ENCODE data around the gene MON1A.

MON1A gene

DNA sequence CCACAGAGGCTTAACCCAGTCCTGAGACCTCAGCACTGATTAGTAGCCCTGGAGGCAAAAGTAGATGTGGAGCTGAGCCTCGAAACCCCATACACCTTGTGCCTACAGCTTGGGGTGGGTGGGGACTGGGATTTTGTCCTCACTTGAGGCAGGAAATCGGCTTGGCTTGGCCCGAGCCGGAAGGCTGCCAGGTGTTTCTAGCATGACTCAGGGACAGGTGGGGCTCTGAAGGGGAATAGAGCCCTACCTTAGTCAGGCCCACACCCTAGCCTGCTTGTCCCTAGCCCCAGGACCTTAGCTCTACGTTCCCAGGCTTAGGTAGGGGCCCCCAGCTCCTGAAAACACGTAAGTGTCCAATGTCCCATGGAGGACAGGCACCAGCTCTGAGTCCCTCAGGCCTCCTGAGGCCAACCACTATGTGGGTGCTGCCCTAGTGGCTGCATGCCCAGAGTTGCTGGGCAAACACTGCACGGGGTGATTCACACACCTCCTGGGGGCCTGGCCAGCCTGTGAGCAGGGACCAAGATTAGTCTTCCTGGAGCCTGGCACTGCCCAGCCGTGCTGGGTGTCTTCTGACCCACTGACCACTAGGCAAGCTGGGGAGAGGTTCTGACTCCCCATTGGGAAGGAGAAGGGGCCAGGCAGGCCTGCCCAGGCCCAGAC is 29.0 kb downstream of the MON1A start:
- DNase-seq (ENCODE audit: low read depth), result peak; percentile 14

DNA sequence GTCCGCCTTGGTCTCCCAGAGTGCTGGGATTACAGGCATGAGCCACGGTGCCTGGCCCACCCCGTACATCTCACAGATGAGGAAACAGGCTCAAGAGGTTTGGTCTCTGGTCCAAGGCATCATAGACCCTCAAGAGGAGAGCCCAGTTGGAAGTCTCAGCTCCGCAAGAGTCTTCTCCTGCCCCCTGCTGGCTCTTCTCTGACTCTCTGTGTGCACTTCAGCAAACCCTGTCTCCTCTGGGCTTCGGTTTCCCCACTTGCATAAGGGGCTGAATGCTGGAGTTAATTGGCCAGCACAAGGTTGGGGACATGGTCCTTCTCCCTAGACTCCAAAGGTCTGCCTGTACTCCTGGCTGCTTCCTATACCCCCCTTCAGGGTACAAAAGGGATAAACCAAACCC is 29.8 kb downstream of the MON1A start:
- TF ChIP-seq, protein P1, sequence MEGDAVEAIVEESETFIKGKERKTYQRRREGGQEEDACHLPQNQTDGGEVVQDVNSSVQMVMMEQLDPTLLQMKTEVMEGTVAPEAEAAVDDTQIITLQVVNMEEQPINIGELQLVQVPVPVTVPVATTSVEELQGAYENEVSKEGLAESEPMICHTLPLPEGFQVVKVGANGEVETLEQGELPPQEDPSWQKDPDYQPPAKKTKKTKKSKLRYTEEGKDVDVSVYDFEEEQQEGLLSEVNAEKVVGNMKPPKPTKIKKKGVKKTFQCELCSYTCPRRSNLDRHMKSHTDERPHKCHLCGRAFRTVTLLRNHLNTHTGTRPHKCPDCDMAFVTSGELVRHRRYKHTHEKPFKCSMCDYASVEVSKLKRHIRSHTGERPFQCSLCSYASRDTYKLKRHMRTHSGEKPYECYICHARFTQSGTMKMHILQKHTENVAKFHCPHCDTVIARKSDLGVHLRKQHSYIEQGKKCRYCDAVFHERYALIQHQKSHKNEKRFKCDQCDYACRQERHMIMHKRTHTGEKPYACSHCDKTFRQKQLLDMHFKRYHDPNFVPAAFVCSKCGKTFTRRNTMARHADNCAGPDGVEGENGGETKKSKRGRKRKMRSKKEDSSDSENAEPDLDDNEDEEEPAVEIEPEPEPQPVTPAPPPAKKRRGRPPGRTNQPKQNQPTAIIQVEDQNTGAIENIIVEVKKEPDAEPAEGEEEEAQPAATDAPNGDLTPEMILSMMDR (IDR thresholded peaks at IDR 0.05; ENCODE audit: control insufficient read depth, extremely low read depth, insufficient read depth), result no peak
- no peak for DNase-seq (ENCODE audit: low read depth)
- H3K4me3 ChIP-seq (ENCODE audit: low read depth, low read length), result no peak overlapping the region

More for the DNA sequence above, 29.0 kb downstream of the MON1A start:
- TF ChIP-seq, protein P1 (IDR thresholded peaks at IDR 0.05; ENCODE audit: control insufficient read depth, extremely low read depth, insufficient read depth), result no peak
- no peak overlapping the region for H3K4me3 ChIP-seq (ENCODE audit: low read depth, low read length)

DNA sequence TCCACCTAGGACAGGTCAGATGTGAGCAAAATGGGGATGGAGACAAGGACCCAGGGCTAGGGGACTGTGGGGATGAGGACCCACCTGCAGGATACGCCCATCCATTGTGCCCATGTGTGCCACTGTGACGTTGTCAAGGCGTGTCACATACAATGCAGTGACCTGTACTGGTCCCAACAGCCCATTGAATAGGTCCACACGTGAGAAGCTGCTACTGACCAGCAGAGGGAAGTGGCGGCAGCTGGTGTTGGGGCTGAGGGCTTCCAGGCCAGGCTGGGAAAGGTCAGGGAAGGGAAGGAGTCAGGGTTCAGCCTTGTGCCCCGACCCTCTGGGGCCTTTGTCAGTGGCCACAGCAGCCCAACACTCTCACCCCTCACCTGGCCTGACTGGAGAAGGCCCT is 30.6 kb downstream of the MON1A start:
- TF ChIP-seq, protein P1 (IDR thresholded peaks at IDR 0.05; ENCODE audit: control insufficient read depth, extremely low read depth, insufficient read depth), result no peak
- DNase-seq (ENCODE audit: low read depth), result no peak
- no peak overlapping the region for H3K4me3 ChIP-seq (ENCODE audit: low read depth, low read length)

DNA sequence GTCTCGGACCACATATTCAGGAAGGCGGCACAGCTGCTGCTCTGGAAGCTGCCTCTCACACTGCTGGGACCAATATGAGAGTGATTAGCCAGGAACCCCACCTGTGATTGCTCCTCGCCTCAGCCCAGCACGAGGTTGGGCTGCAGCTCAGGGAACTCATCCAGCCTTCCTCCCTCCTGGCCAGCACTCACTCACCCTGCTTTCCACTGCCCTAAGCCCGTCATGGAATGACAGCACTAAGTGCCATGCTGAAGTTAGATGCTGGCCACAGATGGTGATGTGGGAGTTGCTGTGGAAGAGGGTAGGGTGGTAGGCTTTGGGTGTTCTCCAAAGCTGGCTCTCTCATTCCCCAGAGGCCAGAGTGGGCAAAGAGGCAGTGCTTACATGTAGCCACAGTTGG is 33.3 kb downstream of the MON1A start:
- TF ChIP-seq, protein P1 (IDR thresholded peaks at IDR 0.05; ENCODE audit: control insufficient read depth, extremely low read depth, insufficient read depth), result no peak
- no peak overlapping the region for H3K4me3 ChIP-seq (ENCODE audit: low read depth, low read length)
- no peak for DNase-seq (ENCODE audit: low read depth)

DNA sequence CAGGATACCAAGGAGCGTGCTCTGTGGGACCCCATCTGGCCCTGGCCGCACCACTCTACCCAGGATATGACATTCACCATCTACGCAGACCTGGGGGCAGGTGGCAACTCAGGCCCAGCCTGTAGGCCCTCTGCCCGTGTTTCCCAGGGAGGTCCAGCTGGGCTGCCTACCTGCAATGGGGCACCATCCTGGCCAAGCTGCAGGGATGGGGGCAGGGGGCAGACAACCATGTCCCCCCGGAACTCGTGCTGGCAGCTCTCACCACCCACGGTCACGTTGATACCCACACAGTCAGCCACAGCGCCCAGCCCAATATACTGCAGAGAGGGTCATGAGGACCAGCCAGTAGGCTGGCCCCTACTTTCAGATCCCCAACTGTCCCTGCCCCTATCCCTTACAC is 33.8 kb downstream of the MON1A start:
- no peak for DNase-seq (ENCODE audit: low read depth)
- TF ChIP-seq, protein P1 (IDR thresholded peaks at IDR 0.05; ENCODE audit: control insufficient read depth, extremely low read depth, insufficient read depth), result no peak
- no peak overlapping the region for H3K4me3 ChIP-seq (ENCODE audit: low read depth, low read length)

DNA sequence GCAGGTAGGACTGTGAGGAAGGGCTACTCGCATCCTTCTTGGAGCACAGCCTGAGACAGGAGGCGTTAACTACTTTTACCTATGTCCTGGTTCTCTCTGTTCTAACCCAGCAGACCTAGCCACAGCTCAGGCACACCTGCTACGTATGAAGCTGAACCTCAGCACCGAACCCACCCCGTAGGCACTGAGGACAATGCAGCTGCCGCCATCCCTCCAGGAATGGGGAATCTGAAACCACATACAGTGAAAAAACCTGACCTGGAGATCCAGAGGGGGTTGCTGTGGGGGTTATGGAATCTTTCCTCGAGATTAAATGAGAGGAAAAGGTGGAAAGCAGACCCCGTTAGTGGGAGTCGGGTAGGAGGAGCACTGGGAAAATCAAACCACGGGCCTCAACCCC is 40.3 kb downstream of the MON1A start:
- TF ChIP-seq, protein P1 (IDR thresholded peaks at IDR 0.05; ENCODE audit: control insufficient read depth, extremely low read depth, insufficient read depth), result no peak
- no peak overlapping the region for H3K4me3 ChIP-seq (ENCODE audit: low read depth, low read length)
- DNase-seq (ENCODE audit: low read depth), result no peak

DNA sequence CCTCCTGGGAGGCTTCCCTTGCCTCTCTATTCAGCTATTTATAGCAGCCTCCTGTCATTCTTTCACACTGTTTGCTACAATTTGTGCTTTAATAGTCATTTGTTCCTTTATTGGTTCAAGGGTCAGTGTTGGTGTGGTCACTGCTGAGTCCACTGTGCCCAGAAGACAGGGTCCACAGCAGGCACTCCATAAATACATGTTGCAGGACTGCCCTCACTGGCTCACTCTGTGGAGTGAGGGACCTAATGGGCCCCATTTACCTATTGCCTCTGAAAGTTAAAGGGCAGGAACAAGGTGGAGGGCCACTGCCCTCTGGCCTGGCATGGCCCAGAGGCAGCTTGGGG is 42.7 kb downstream of the MON1A start:
- H3K4me3 ChIP-seq (ENCODE audit: low read depth, low read length), result no peak overlapping the region
- DNase-seq (ENCODE audit: low read depth), result no peak
- TF ChIP-seq, protein P1 (IDR thresholded peaks at IDR 0.05; ENCODE audit: control insufficient read depth, extremely low read depth, insufficient read depth), result no peak
